K562 (cell line): Measurements from ENCODE around the gene TAF1A. TPM values are rescaled to one million over a fixed set of nuclear protein-coding genes. Genes with fewer than 3 reads are reported as not detected.
A peak's percentile ranks its signal among the peaks of the same experiment; 100 is the strongest.

Experiments
- EP400 ChIP-seq: fragments of 450-650 bp; IDR thresholded peaks from 2 replicates; pipeline ENCODE4 v1.6.1; 2017; ENCODE audit warnings: antibody characterized with exemption, mild to moderate bottlenecking, moderate library complexity
- HNRNPL ChIP-seq: fragments of 200-400 bp; formaldehyde crosslinking; IDR thresholded peaks from 2 replicates; pipeline ENCODE4 v1.6.1; 2017; ENCODE audit warnings: low read depth, mild to moderate bottlenecking, low read length
- KLF16 ChIP-seq: IDR thresholded peaks from 2 replicates; pipeline ENCODE4 v1.6.1; 2016; ENCODE audit warnings: antibody characterized with exemption
- KLF6 ChIP-seq: fragments of 250-450 bp; sonication (Bioruptor Pico); IDR thresholded peaks from 2 replicates; pipeline ENCODE4 v1.4.0; 2020; ENCODE audit warnings: mild to moderate bottlenecking, moderate library complexity, borderline replicate concordance
- MEIS2 ChIP-seq: fragments of 450-650 bp; IDR thresholded peaks from 2 replicates; pipeline ENCODE4 v1.6.1; 2014; ENCODE audit warnings: mild to moderate bottlenecking; ENCODE audit not compliant: partially characterized antibody
- MYNN ChIP-seq, 2 experiments: sonication (generic); formaldehyde crosslinking in 1 of 2; IDR thresholded peaks; 2 replicates each; pipeline versions ENCODE4 v1.5.0 to v1.6.1; 2016 to 2020; ENCODE audit warnings: antibody characterized with exemption in 1 of 2, missing genetic modification reagents in 1 of 2
- NRF1 ChIP-seq, 2 experiments: fragments of 450-650 bp; IDR thresholded peaks in 1 of 2; conservative IDR thresholded peaks in 1 of 2; 2 replicates each; pipeline ENCODE4 v1.6.1; 2014; ENCODE audit warnings: mild to moderate bottlenecking in 2 of 2
- RFX1 ChIP-seq: fragments of 450-650 bp; IDR thresholded peaks from 2 replicates; pipeline ENCODE4 v1.6.1; 2016; ENCODE audit warnings: mild to moderate bottlenecking, moderate library complexity
- SMAD1 ChIP-seq: fragments of 150-350 bp; IDR thresholded peaks from 2 replicates; pipeline ENCODE4 v1.6.1; 2014; ENCODE audit warnings: low read length, low read depth; ENCODE audit not compliant: partially characterized antibody
- SP1 ChIP-seq: sonication (generic); formaldehyde crosslinking; IDR thresholded peaks from 2 replicates; pipeline ENCODE4 v1.8.1; 2022; ENCODE audit warnings: mild to moderate bottlenecking, missing genetic modification reagents
- ZBTB1 ChIP-seq: sonication (generic); formaldehyde crosslinking; IDR thresholded peaks from 2 replicates; pipeline ENCODE4 v1.8.1; 2023; ENCODE audit warnings: missing genetic modification reagents, low read depth, mild to moderate bottlenecking, borderline replicate concordance
- ZBTB11 ChIP-seq, 3 experiments: fragments of 200-800 bp in 1 of 3; fragments of 250-450 bp in 1 of 3; fragments of 450-650 bp in 1 of 3; sonication (Bioruptor Pico) in 1 of 3; sonication (Bioruptor generic) in 1 of 3; formaldehyde crosslinking in 1 of 3; IDR thresholded peaks; 2 replicates each; pipeline versions ENCODE4 v1.6.1 to v1.8.0; 2016 to 2022; ENCODE audit warnings: mild to moderate bottlenecking in 2 of 3, missing genetic modification characterization in 2 of 3, missing compliant biosample characterization in 1 of 3, moderate library complexity in 1 of 3
- ZNF3 ChIP-seq: fragments of 250-450 bp; sonication (Bioruptor Pico); IDR thresholded peaks from 2 replicates; pipeline ENCODE4 v1.5.0; 2021; ENCODE audit warnings: mild to moderate bottlenecking, moderate library complexity
- polyA plus RNA-seq, 8 experiments: library from polyadenylated mRNA; depleted of rRNA in 4 of 8; stranded (reverse) in 5 of 8; unstranded in 3 of 8; fragments of >200 nt; fragmentation: Nextera tagmentation in 2 of 8; fragmentation: Illumina TruSeq in 1 of 8; extraction: Ambion mirVana in 2 of 8; extraction: Trizol in 1 of 8; gene quantifications; 2 replicates each; pipeline versions ENCODE4 v1.2.1 to v1.2.3, GENCODE V29; 2011 to 2014; ENCODE audit warnings: inconsistent platforms in 1 of 8, missing spikeins in 1 of 8
- total RNA-seq, 7 experiments: library from RNA; depleted of rRNA in 6 of 7; stranded (reverse); fragments of >200 nt in 6 of 7; fragmentation: Illumina TruSeq in 2 of 7; extraction: Trizol in 2 of 7; gene quantifications; 2 replicates each; pipeline versions ENCODE4 v1.2.1 to v1.2.3, GENCODE V29; 2011 to 2021; ENCODE audit warnings: low replicate concordance in 1 of 7
- TF ChIP-seq, protein P1 (sequence below): sonication (generic); formaldehyde crosslinking; IDR thresholded peaks from 2 replicates; pipeline ENCODE4 v1.5.0; 2020; ENCODE audit warnings: missing genetic modification reagents
- TF ChIP-seq, protein P2 (sequence below), 2 experiments: fragments of 150-350 bp in 1 of 2; IDR thresholded peaks; 2 replicates each; pipeline ENCODE4 v1.6.1; 2012 to 2016; ENCODE audit warnings: low read depth in 2 of 2, low read length in 2 of 2, mild to moderate bottlenecking in 1 of 2, moderate library complexity in 1 of 2
- TF ChIP-seq, protein P3 (sequence below): sonication (generic); formaldehyde crosslinking; IDR thresholded peaks from 2 replicates; pipeline ENCODE4 v1.8.0; 2022; ENCODE audit warnings: missing genetic modification reagents, mild to moderate bottlenecking, moderate library complexity, borderline replicate concordance

The TAF1A gene
- total and polyA plus RNA-seq, 9 of the 15 experiments (the other 6 are each of a cell fraction or from before 2014, with no cell fraction given) = 17.8 to 36.8 (median 25.3) TPM

- TF ChIP-seq ZBTB11 (CRISPR knock-in tag; IDR thresholded peaks at IDR 0.05) = no peak
- peak; percentile 43 for TF ChIP-seq MEIS2
- TF ChIP-seq MYNN (IDR thresholded peaks at IDR 0.05) = no peak
- no peak for TF ChIP-seq MYNN (CRISPR knock-in tag; IDR thresholded peaks at IDR 0.05)
- TF ChIP-seq ZNF3 (CRISPR knock-in tag) = no peak
- no peak for TF ChIP-seq SMAD1
- 0 out of 2 replicates have a peak, but pooled peaks have one; percentile 44 for TF ChIP-seq KLF6 (CRISPR knock-in tag)
- TF ChIP-seq, protein P1, sequence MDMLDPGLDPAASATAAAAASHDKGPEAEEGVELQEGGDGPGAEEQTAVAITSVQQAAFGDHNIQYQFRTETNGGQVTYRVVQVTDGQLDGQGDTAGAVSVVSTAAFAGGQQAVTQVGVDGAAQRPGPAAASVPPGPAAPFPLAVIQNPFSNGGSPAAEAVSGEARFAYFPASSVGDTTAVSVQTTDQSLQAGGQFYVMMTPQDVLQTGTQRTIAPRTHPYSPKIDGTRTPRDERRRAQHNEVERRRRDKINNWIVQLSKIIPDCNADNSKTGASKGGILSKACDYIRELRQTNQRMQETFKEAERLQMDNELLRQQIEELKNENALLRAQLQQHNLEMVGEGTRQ (CRISPR knock-in tag) = peak; percentile 39
- TF ChIP-seq ZBTB1 = peak; percentile 48; the same call in 1 of the 2 replicates
- TF ChIP-seq, protein P2, sequence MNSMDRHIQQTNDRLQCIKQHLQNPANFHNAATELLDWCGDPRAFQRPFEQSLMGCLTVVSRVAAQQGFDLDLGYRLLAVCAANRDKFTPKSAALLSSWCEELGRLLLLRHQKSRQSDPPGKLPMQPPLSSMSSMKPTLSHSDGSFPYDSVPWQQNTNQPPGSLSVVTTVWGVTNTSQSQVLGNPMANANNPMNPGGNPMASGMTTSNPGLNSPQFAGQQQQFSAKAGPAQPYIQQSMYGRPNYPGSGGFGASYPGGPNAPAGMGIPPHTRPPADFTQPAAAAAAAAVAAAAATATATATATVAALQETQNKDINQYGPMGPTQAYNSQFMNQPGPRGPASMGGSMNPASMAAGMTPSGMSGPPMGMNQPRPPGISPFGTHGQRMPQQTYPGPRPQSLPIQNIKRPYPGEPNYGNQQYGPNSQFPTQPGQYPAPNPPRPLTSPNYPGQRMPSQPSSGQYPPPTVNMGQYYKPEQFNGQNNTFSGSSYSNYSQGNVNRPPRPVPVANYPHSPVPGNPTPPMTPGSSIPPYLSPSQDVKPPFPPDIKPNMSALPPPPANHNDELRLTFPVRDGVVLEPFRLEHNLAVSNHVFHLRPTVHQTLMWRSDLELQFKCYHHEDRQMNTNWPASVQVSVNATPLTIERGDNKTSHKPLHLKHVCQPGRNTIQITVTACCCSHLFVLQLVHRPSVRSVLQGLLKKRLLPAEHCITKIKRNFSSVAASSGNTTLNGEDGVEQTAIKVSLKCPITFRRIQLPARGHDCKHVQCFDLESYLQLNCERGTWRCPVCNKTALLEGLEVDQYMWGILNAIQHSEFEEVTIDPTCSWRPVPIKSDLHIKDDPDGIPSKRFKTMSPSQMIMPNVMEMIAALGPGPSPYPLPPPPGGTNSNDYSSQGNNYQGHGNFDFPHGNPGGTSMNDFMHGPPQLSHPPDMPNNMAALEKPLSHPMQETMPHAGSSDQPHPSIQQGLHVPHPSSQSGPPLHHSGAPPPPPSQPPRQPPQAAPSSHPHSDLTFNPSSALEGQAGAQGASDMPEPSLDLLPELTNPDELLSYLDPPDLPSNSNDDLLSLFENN (IDR thresholded peaks at IDR 0.05; ENCODE audit: low read depth in 2 of 2, low read length in 2 of 2) = no peak
- TF ChIP-seq RFX1 = peak; percentile 91
- TF ChIP-seq, protein P3, sequence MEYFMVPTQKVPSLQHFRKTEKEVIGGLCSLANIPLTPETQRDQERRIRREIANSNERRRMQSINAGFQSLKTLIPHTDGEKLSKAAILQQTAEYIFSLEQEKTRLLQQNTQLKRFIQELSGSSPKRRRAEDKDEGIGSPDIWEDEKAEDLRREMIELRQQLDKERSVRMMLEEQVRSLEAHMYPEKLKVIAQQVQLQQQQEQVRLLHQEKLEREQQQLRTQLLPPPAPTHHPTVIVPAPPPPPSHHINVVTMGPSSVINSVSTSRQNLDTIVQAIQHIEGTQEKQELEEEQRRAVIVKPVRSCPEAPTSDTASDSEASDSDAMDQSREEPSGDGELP = peak; percentile 31; the same call in 1 of the 2 replicates
- peak; percentile 43; the same call in 1 of the 2 replicates for TF ChIP-seq SP1 (CRISPR knock-in tag)
- 0 out of 2 replicates have a peak, but pooled peaks have one; percentile 28 for TF ChIP-seq HNRNPL
- peak; percentile 51 to 65 for TF ChIP-seq NRF1 (conservative IDR thresholded peaks at IDR 0.05 in 1 of 2, IDR thresholded peaks at IDR 0.05 in 1 of 2)
- TF ChIP-seq KLF16 = no peak
- peak; percentile 71 for TF ChIP-seq EP400
Observed at GRCh38 chr1:222617367-222617951, 27.7 kb upstream of the TAF1A start (continued).
